Ovary (tissue), 3 donors: Measurements from ENCODE around the gene SPINK7.

Source experiments
- EP300 ChIP-seq: sonication (generic); formaldehyde crosslinking; IDR thresholded peaks from one replicate; pipeline ENCODE4 v1.6.1; 2017; ENCODE audit warnings: antibody characterized with exemption
- POLR2A ChIP-seq: fragments of 450-650 bp; IDR thresholded peaks from one replicate; pipeline ENCODE4 v1.6.1; 2017; ENCODE audit warnings: antibody characterized with exemption, mild to moderate bottlenecking, moderate library complexity
- TF ChIP-seq, protein P1 (sequence below), 3 donors: fragments of 450-650 bp in 2 of 3; fragments of 200-600 bp in 1 of 3; IDR thresholded peaks; one replicate each; pipeline versions ENCODE4 v1.5.1 to v1.8.0; 2016 to 2022; ENCODE audit warnings: antibody characterized with exemption in 3 of 3, mild to moderate bottlenecking in 1 of 3
- donor health status: DM: no; HTN: no; CAD: no.

DNA sequence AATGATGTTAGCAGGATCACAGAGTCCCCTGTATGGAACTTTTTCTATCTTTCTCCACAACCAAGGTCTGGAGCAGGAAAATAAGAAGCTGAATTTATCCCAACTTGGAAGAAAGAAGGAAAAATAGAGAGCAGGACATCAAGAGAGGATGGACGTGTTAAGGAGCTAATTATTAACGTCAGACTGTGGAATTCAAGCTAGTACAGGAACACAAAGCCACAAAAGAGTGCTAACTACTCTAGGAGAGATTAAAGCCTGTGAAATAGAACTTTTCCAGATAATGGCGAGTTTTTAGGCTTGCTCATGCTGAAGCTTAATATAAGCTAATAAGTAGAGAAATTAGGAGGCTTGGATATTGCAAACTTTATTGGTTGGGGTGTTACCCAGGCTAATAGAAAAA, 44.3 kb upstream of the SPINK7 start:
- TF ChIP-seq, protein P1, sequence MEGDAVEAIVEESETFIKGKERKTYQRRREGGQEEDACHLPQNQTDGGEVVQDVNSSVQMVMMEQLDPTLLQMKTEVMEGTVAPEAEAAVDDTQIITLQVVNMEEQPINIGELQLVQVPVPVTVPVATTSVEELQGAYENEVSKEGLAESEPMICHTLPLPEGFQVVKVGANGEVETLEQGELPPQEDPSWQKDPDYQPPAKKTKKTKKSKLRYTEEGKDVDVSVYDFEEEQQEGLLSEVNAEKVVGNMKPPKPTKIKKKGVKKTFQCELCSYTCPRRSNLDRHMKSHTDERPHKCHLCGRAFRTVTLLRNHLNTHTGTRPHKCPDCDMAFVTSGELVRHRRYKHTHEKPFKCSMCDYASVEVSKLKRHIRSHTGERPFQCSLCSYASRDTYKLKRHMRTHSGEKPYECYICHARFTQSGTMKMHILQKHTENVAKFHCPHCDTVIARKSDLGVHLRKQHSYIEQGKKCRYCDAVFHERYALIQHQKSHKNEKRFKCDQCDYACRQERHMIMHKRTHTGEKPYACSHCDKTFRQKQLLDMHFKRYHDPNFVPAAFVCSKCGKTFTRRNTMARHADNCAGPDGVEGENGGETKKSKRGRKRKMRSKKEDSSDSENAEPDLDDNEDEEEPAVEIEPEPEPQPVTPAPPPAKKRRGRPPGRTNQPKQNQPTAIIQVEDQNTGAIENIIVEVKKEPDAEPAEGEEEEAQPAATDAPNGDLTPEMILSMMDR (IDR thresholded peaks at IDR 0.05) = no peak
- TF ChIP-seq POLR2A (no peak), EP300 (no peak)
